Mucosa of descending colon (tissue), 3 donors: ENCODE measurements around the gene AP3M1. TPM values are rescaled to one million over a fixed set of nuclear protein-coding genes. Genes with fewer than 3 reads are reported as not detected.
"Not testable (repeated sequence)": the region's sequence is repeated elsewhere in the genome, so short reads cannot be mapped to it uniquely, and the experiment has no call there.

ENCODE experiments used
- ATAC-seq: fragments of 200-7000 bp; cut with Tn5 transposase; one replicate; pipeline ENCODE4 v1.9.1; 2020; ENCODE audit warnings: mild to moderate bottlenecking, moderate library complexity
- DNase-seq, 3 donors: peaks; one replicate each; pipeline ENCODE4 v3.0.0-alpha.2; 2020
- H3K36me3 ChIP-seq: fragments of 200-600 bp; one replicate; pipeline ENCODE4 v1.8.0; 2021; ENCODE audit warnings: low read depth, mild to moderate bottlenecking
- H3K4me1 ChIP-seq: fragments of 200-600 bp; one replicate; pipeline ENCODE4 v1.8.0; 2021; ENCODE audit warnings: low read depth, mild to moderate bottlenecking
- H3K4me3 ChIP-seq: fragments of 200-600 bp; one replicate; pipeline ENCODE4 v1.8.0; 2021; ENCODE audit warnings: mild to moderate bottlenecking
- H3K9me3 ChIP-seq: fragments of 200-600 bp; one replicate; pipeline ENCODE4 v1.8.0; 2021; ENCODE audit warnings: mild to moderate bottlenecking
- intact Hi-C, 2 donors: fragments of 100-400 bp; cut with DNase I in 1 of 2; cut with micrococcal nuclease in 1 of 2; formaldehyde crosslinking; loops; one replicate each; pipeline versions ENCODE4 v1.11.0 to v1.11.1; 2022; cut with DNase I, micrococcal nuclease
- total RNA-seq, 3 donors: library from RNA; stranded (reverse); fragmentation: NEBNext Ultra II Directional in 2 of 3; extraction: Animal tissue kit (Norgen Biotek cat#: 25700) in 2 of 3; gene quantifications; one replicate each; pipeline versions ENCODE4 v1.2.1 to v1.2.4, GENCODE V29; 2021 to 2023
- TF ChIP-seq, protein P1 (sequence below): fragments of 200-600 bp; IDR thresholded peaks from one replicate; pipeline ENCODE4 v1.8.0; 2022; ENCODE audit warnings: antibody characterized with exemption, mild to moderate bottlenecking
- donor health status: DM: no; HTN: no; CAD: no; lungs with moderate emphysema.
- donor health status: DM: no; HTN: no; CAD: no.
- donor health status: DM: no; HTN: yes; CAD: no.

The AP3M1 gene
- total RNA-seq, 3 donors from 2014 or later: 25.3 to 36.9 (median 33.7) TPM

DNA sequence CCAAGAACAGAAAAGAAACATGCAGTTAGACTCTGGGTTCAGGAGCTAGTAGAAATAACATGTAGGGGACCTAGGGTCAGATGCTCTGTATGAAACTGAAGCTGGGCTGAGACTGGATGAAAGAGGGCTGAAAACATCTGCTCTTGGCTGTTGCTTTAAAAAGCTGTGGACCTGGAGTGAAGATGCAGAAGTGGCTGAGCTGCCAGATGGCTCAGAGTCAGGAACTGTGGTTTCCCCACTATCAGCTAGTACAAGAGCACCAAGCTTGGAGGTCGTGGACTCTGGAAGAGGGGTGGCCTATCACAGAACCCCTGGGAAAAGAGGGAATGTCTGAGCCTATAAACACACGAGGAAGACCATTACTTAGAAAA lies 6.3 kb upstream of the AP3M1 start:
- ATAC-seq (peak; percentile 19), DNase-seq (no peak)
- H3K4me1 ChIP-seq: peaks cover 5% of the 10 kb centered on the region
- H3K9me3 ChIP-seq: no peaks in the 10 kb centered on the region
- no peak overlapping the region for H3K4me3 ChIP-seq
- TF ChIP-seq, protein P1, sequence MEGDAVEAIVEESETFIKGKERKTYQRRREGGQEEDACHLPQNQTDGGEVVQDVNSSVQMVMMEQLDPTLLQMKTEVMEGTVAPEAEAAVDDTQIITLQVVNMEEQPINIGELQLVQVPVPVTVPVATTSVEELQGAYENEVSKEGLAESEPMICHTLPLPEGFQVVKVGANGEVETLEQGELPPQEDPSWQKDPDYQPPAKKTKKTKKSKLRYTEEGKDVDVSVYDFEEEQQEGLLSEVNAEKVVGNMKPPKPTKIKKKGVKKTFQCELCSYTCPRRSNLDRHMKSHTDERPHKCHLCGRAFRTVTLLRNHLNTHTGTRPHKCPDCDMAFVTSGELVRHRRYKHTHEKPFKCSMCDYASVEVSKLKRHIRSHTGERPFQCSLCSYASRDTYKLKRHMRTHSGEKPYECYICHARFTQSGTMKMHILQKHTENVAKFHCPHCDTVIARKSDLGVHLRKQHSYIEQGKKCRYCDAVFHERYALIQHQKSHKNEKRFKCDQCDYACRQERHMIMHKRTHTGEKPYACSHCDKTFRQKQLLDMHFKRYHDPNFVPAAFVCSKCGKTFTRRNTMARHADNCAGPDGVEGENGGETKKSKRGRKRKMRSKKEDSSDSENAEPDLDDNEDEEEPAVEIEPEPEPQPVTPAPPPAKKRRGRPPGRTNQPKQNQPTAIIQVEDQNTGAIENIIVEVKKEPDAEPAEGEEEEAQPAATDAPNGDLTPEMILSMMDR: no peak
- no peaks in the 10 kb centered on the region for H3K36me3 ChIP-seq
- intact Hi-C loops: no loop called here

DNA sequence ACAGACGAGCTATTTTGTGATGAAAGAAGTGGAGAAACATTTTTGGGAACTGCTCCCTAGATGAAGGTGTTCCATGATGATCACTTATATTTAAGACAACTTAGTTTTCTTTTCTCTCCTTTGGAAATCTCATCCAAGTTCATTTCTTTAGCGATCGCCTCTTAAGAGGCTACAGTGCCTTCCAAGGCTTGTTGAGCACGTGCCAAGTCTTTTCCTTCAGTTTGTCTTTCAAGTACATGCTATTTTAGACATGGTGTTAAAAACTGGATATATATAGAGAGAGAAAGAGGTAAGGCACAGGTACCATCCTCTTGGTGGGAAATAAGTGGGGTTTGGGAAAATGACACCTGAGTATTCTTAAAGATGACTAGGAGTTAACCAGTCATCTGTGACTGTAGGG lies 3.0 kb upstream of the AP3M1 start:
- no peak overlapping the region for H3K4me3 ChIP-seq
- H3K9me3 ChIP-seq: no peaks in the 10 kb centered on the region
- H3K36me3 ChIP-seq: no peaks in the 10 kb centered on the region
- peaks cover 5% of the 10 kb centered on the region for H3K4me1 ChIP-seq
- TF ChIP-seq, protein P1: no peak
- intact Hi-C loops: no loop called here
- ATAC-seq (no peak), DNase-seq (no peak)

DNA sequence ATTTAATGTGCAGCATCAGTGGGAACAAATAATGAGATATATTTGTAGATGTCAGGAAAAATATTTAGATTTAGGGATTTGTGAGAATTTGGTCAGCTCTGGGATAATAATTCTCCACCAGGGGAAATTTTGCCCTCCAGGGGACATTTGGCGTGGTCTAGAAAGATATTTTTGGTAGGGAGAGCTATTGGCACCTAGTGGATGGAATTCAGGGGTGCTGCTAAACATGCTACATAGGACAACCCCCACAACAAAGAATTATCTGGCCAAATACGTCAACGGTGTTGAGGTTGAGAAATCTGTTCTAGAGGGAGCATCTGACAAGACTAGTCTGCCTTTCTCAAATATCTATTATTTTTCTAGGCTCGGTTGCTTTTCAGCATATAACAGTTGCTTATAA lies 2.5 kb upstream of the AP3M1 start:
- TF ChIP-seq, protein P1: no peak
- Histone ChIP-seq H3K36me3 (no peaks in the 10 kb centered on the region), H3K4me3 (no peak overlapping the region), H3K4me1 (peaks cover 5% of the 10 kb centered on the region), H3K9me3 (no peaks in the 10 kb centered on the region)
- ATAC-seq (no peak), DNase-seq (no peak)
- intact Hi-C loops: no loop called here

DNA sequence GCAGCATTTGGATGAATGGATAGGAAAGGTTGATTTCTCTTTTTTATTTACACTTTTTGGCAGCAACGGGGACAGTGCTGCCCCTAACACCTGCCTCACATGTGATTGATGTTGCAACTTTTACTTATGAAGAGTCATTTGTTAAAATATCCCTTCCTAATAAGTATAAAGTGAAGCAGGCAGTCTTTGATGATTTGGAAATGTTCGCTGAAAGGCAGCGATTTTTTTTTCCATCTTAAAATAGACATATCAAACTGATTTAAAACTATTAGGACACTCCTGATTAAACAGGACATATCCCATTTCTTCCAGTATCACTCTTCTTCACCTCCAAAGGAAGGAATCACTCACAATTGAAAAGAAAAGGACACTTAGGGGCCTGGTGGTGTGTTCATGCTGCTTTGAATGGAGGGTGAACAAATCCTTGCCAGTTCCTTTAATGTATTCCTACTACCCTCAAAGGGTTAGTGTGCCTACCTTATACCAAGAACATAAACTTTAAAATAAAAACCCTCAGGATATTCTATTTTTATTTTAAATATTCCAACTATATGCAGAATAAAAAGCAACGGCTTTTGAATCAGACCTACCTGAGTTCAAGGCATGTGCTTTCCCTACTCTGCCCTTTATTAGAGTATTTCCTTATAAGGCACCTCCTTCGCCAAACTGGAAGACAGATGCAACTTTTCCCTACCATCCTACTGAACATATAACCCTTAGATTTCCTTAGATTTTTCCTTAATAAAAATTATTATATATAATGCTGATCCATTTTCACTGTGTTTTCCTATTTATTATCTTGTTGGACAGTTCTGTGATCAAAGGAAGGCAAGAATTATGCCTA lies 1.5 kb upstream of the AP3M1 start:
- TF ChIP-seq, protein P1: no peak
- no peak for DNase-seq
- intact Hi-C loops: no loop called here
- ATAC-seq: no peak
- no peaks in the 10 kb centered on the region for H3K9me3 ChIP-seq
- H3K36me3 ChIP-seq: no peaks in the 10 kb centered on the region
- peaks cover 5% of the 10 kb centered on the region for H3K4me1 ChIP-seq
- H3K4me3 ChIP-seq: peak overlapping the region; percentile 48

DNA sequence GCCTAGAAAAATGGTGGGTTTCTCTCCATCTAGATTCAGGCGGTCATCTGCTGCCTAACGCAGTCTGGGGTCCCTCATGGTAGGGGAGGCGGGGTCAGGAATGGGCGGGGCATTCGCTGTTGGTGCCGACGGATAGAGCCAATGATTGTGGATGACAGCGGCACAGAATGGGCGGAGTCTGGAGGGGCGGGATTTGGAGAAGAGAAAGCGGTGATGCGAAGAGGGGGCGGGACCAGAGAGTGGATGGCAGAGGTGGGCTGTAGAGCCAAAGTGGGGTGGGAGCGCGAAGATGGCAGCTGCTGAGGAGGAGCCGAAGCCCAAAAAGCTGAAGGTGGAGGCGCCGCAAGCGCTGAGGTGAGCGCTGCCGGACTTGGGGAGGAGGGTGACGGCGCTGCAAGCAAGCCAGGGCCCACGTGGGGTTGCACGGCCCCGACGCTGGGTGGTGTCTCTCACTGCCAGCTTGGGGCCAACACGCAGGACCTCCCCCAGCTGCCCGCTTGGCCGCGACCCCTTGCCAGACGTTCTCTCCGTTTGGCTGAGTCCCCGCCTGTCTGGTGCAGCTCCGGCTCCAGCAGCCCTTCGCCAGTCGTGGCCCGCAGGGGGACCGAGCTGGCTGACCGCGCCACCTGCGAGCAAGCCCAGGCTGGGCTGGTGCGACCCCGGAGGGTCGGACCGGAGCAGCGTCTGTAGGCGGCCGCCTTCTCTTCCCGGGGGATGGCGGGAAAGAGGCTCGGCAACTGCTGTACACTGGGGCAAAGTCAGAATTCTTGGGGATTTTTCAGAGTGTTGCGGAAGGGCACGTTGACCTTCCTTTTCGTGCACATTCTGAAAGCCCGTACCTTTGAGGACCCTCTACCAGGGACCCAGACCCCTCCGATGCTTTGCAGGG lies 606 bp upstream of the AP3M1 start, which contains the start of gene ADK:
ADK (plus strand) TSS at position 232 of the 889 bp plus-strand sequence; CDS start at position 290, 58 bp downstream.
- H3K36me3 ChIP-seq: no peaks in the 10 kb centered on the region
- intact Hi-C loops: no loop called here
- peaks cover 5% of the 10 kb centered on the region for H3K4me1 ChIP-seq
- ATAC-seq (peak; percentile 98), DNase-seq (peak; percentile 100)
- H3K4me3 ChIP-seq: peak within 1 kb of the TSS; percentile 48
- H3K9me3 ChIP-seq: no peaks in the 10 kb centered on the region
- TF ChIP-seq, protein P1: no peak

DNA sequence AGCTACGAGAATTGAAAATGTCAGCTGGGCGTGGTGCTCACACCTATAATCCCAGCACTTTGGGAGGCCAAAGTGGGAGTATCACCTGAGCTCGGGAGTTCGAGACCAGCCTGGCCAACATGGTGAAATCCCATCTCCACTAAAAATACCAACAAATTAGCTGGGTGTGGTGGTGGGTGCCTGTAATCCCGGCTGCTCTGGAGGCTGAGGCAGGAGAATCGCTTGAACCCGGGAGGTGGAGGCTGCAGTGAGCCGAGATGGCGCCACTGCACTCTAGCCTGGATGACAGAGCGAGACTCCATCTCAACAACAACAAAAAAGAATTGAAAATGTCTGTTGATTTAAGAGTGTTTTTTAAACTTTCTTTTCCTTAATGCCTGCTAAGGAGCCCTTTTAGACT lies 3.6 kb downstream of the AP3M1 start:
- H3K9me3 ChIP-seq, ATAC-seq, H3K36me3 ChIP-seq, DNase-seq, H3K4me1 ChIP-seq, H3K4me3 ChIP-seq, intact Hi-C loops: not testable (repeated sequence)
